ENCODE data around the gene USP10.

The USP10 gene

DNA sequence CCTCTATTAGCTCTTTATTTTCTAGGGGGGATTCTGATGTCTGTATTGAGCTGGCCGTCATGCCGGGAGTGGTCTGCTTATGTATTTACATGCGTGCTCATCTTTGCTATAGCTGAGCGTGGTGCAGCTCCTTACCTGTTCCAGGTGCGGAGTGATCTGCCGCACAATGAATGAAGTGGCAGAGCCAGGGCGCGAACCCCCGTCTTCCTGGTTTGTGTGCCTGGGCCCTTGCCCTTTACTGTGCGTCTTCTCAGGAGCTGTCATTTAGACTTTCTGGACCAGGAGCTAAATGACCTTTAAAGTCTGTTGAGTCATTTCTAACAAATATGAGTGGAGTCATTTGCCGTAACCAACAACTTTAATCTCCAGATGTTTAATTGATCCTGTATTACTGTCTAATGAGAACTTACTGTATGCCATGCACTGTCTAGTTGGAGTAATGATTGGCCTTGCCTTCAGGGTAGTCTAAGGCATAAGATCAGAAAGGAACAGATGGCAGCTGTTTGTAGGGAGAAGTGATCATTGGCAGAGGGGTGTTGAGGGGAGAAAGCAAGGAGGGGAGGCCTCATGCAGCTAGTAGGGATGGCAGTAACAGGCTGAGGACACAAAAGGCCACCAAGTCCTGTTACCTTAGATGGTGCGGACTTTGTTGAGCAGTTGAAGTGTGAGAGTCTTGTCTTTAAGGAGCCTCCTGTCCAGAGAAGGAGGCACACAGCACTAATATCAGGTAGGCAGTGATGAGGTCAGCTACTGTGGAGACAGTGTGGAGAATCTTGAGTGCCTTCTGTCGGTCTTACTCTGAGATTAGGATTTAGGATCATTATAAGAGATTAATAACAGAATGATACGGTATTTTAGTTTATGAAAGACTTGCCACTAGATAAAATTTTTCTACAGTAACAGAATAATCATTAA lies 53.9 kb downstream of the USP10 start:
- no peak for DNase-seq

DNA sequence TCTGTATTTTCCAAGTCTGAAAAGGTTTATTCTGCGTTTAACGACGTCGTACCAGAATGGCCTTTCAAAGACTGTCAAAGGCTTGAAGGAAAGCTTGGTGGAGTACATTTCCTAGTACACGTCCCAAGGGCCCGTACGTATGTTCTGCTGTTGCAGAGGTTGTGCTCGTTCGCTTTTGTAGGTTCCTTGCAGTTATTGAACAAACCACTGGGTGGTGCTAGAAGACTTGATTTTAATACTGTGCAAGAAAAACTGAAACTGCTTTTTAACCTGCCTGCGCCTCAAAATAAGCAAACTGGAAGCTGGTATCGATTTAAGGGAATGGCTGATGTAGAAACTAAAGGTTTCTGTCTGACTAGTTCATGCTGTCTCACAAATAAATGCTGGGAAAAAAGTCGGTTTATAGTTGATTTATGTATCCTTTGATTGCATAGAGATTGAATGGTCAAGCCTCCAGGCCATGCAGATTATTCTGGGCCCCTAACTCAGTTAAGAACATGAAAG lies 54.6 kb downstream of the USP10 start:
- peak; percentile 36 for DNase-seq

DNA sequence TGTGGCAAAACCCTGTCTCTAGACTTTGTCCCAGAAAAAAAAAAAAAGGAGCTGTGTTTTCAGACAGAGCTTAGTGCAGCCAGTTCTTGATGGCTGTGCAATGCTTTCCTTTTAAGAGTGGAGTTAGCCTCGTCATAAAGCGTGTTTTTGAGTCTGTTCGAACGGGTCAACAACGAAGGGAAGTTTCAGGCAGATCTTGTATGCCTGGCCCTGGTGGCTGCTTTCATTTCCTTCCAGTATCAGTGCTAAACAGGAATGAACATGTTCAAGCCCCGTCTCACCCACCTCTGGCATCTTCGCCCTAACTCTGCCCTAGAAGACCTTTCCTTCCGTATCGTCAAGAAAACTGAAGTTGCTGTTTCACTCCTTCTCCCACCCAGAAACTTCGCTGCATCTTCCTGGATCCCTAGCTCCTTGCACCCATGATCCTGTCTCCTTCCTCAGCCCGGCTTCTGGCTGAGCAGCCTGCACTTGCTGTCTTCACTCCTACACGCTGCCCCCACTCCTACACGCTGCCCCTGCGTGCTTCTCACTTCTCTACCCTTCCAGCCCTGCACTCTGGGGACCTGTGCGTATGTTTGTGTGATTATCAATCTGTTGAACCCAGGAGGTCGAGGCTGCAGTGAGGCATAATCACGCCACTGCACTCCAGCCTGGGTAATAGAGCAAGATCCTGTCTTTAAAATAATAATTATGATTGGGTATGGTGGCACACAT lies 55.3 kb downstream of the USP10 start:
- no peak for DNase-seq

DNA sequence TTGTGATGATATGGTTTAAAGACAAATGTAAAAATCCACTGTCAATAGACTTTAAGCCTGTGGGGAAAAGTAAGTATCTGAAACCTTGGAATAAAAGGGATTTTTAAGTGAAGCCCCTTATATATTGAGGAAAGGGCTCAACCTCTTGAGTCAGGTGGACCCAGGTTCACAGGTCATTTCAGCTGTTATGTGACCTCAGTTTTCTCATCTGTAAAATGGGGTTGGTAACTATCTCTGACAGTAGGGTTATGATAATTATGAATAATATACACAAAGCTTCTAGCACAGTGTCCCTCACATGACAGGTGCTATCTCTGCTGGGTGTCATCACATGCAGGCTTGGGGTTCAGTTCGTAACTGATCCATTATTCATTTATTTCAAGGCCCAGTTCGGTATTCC lies 57.0 kb downstream of the USP10 start:
- DNase-seq = no peak

DNA sequence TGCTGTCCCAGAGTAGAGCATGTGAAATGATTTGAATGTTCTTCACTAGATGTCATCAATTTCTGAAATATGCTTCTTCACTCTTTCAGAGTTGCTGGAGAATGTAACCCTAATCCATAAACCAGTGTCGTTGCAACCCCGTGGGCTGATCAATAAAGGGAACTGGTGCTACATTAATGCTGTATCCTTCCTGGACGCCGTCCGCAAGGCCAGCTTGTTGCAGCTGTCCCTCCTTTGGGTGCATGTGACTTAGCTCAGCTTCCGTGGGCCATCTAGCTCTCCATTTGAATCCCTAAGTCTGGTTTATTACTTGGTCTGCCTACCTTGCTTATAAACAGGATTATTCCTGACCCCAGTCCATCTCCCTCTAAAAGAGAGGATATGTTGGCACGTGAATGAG lies 58.8 kb downstream of the USP10 start:
- DNase-seq = no peak

DNA sequence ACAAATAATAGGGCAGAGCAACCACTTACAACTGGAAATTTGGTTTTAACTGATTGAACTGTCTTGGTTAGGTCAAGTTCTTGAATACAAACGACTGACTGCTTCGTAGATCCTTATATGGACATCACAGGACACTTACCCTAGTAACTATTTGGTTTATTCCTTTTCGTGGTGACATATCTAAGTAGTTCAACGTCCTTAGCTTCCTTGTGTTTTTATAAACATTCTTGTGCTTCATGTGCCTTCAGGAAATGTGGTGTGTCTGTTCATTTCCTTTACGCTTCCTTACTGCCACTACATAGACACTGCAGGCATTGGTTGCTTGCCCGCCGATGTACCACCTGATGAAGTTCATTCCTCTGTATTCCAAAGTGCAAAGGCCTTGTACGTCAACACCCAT lies 59.3 kb downstream of the USP10 start:
- no peak for DNase-seq

DNA sequence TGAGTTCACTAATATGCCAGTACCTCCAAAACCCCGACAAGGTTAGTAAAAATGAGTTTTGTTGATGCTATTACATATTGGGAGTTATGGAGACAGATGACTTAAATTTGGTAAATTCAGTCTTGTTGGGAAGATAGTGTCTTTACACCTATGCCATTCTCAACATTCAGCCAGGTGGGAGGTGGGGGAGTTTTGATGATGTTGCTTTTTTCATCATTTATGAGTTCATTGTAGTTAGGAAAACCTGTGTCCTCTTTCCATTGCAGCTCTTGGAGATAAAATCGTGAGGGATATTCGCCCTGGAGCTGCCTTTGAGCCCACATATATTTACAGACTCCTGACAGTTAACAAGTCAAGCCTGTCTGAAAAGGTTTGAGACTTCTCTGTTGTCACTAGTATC lies 60.1 kb downstream of the USP10 start:
- no peak for DNase-seq

DNA sequence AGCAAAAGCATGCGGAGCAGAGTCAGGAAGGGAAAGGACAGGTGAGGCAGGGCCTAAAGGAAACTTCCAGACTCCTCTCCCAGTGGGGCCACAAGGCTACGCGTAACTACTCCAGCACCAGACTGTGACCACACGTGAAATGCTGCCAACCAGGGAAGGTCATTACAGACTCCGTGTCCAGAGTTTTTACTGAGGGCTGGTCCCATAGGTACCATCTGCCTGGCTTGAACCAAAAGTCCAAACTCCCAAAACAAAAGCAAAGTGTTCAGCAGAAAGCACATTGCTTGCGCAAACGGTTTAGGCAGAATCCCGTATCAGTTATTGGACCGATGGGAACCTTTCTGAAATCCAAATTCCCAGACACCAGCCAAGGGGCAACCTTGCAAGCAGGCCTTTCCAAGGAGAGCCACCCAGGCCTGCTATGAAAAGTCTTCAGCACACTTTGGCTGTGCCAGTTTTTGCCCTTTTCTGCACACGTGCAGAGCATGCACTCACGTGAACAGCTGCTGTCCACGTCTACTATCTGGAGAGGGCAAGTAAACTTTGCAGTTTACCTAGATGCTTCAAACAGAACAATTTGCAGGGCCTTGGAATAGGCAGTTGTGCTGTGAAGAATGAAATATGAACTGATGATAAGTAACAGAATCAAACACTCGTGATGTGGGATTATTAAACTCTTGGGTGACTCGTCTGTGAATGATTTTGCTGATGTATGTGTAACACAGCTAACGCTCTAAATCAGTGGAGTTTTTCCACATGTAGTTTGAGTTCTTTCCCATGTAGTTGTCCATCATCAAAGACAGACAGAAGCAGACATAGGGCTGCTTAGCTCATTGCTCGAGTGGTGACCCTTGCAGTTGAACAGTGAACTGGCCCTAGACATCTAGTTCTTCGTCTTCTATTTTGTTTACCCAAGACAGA lies 61.9 kb downstream of the USP10 start:
- DNase-seq = no peak

DNA sequence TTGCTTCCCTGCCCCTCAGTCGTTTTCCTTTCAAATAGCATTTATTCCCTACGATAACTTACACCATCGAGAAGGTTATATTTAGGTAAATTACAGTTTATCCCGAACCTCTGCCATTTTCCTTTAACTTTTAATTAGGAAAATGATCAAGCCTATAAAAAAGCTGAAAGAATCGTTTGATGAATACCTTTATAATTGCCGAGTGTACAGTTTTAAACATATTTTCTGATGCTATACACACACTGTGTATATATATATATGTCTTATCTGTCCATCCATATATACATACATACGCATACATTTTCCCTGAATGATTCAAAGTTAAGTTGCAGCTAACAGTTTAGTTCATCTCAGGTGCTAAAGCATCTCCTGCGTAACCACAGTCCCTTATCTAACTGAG lies 63.4 kb downstream of the USP10 start:
- DNase-seq = no peak

DNA sequence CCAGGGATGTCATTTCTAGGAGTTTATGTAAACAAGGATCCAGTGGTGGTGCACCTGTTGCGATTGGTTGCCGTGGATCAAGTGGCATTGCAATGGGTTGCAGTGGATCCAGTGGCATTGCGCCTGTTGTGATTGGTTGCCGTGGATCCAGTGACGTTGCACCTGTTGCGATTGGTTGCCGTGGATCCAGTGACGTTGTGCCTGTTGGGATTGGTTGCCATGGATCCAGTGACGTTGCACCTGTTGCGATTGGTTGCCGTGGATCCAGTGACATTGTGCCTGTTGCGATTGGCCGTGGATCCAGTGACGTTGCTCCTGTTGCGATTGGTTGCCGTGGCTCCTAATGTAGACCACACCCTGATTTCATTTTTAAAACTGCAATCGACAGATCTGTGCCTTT lies 63.8 kb downstream of the USP10 start:
- DNase-seq = no peak

DNA sequence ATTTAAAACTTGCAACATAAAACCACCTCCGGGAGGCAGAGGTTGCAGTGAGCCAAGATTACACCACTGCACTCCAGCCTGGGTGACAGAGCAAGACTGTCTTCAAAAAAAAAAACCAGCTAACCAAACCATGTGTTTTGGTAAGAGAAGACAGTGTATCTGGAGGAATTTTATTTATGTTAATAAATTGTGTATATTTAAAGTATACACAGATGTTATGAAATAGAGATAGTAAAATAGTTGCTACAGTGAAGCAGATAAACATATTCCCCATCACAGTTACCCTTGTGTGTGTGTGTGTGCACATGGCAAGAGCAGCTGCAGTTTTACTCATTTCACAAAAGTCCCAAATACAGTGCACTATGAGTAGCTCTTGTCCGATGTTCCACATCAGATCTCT lies 65.2 kb downstream of the USP10 start:
- DNase-seq = no peak

DNA sequence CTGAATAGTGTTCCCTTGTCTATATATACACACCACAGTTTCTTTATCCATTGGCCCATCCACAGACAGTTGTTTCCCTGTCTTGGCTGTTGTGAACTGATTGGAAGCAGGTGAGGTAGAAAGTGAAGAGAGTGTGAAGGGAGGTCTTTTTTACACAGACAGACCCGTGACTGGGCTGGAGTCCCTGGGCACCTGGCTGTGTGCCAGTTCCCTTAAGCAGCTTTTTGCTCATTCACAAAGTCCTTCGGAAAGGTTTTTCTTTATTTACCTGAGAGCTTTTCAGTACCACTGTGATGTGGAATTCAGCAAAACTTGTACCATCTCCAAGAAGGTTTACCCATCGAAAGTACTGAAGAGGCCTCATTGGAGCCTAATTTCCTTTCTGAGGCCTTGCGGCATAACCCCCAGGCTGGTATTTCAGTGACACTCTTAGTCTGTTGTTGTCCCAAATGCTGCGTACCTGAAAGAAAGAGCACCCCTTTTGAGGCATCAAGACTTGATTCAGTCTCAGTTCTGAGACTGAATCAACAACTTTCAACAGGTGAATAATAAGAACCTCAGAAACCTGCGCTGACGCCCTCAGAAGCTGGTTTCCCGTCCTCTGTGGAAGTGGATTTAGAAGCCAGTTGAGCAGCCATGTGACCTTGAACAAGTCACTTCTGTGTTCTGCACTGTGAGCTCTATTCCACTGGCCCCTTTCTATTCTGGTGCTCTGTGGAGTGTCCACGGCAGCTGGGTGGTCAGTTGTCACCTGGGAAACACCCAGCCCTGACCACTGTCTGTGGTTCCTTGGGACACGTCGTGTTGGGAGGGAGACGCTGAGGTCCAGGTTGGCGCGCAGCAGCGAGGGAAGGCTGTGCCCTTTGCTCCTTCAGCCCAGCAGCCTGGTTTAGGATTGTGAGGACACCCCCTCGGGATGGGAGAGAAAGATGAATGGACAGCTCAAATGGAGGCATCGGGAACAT lies 66.1 kb downstream of the USP10 start:
- DNase-seq = no peak

DNA sequence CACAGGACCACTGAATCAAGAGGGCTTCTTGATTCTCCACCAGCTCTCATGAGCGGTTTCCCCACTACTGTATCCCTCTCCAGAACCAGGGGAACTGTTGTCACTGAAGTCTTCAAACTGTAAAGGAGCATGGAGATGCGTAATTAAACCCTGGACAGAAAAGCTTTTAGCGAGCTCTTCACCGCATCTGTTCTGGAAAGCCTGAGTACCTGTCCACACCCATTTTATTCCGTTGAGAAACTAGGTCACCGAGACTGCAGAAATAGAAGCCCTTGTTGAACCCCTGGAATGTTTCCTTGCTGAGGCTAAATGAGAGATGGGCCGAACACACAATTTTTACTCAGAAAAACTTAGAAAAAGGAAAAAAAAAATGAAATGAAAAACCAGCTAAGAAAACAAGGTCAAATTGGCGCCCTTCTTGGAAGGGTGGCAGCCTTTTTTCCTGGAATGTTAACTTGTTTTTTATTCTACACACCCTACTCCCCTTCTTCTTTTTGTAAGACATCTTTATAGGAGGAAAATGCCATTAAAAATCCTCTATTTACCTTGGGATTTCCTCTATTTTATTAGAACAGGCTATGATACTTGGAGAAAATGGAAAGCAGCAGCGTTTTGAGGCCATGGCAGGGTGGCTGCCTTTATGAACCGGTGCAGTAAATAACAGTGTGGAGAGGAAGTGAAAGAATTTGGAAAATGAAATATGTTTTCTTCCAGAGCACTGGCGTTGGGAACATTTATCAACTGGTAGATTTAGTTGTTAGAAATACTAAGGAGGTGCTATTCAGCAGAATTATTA lies 67.4 kb downstream of the USP10 start:
- no peak for DNase-seq

DNA sequence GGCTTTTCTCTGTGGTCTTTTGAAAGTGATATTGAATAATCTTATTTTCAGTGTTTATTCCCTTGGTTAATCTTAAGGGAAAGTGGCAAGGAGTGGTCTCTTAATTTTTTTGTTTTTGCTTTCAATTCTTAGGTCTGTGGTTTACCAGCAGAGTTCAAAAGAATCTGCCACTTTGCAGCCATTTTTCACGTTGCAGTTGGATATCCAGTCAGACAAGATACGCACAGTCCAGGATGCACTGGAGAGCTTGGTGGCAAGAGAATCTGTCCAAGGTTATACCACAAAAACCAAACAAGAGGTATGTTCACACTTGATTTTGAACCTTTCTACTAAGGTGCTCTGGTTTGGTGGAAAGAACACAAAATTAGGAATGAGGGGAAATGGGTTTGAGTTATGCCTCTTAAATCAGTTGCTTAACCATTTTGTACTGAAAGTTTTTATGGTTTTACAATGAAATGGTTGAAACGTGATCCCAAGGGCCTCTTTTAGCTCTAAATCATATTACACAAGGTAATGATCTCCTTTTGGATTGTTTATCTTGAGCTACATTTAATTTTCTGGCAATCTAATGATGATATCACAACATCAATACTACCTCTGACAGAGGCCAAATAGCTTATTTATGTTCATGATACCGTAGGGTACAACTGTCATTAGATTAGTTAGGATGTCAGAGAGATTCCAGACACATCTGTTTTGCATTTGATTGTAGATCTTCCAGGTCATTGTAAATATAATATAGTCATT lies 68.4 kb downstream of the USP10 start:
- DNase-seq = no peak

DNA sequence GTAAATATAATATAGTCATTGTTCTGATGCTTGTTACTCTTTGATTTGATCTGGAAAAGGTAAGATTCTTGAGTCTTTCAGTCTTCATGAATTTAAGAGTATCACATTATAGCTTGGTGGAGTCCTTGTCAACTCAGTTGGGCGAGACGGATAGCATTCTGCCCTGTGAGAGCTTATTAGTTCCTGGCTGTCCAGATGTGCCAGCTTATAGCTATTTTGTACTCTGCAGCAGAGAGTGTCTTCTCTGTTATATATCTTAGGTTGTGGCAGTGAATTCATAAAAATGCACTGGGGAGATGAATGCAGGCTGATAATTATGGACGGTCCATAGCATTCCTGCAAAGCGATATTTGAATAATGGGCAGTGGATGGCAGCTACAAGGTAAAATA lies 69.0 kb downstream of the USP10 start:
- DNase-seq = no peak

DNA sequence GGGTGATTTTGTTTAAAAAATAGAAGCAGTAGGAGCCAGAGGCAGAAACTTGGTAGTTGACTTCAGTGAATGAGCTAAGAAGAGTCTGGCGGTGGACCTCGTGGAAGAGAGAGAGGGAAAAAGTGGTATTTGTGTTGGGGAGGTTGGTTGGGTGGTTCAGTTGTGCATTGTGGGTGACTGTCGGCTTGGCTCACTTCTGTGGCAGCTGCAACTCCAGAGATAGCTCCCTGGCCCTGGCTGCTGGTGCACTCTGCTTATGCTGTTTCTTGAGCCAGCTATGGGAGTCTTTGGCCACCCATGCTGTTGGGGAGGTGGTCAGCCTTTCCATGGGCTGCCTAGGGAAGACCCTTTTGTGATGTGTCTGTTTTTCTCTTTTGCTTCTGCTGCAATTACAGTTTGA lies 69.6 kb downstream of the USP10 start:
- no peak for DNase-seq

DNA sequence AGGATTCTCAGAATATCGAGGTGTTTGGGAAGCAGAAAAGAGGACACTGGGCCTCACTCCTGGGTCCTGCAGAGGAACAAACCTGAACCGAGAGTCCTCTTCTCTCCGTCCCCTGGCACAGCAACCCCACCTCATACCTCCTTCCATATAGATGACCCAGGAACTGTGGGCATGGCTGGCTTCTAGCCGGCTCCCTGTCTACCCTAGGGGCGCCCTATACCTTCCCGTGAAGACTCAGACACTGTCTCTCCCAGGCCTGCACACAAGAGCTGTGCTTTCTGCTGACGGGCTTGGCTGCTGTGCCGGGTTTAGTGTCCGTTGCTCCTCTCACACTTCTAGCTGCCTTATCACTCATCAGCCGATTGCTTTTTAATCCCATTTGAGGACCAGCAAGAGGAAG lies 73.5 kb downstream of the USP10 start:
- DNase-seq = no peak

DNA sequence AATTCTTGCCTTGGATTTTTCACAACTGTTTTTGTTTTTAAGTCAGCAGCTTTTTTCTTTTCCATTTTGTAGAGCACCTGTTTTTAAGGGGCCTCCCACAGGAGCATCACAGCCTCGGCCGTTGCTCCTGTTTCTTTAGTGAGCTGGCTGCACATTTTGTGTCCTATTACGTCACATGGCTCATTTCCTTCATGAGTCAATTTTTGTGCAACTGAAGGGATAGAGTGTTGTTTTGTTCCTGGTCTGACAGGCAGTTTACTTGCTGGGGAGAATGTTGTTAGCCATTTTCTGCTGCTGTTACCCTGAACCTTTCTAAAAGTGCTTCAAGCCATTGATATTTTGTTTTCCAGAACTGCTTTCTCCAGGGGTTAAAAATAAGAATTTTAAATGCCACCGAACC lies 75.0 kb downstream of the USP10 start:
- DNase-seq = no peak

DNA sequence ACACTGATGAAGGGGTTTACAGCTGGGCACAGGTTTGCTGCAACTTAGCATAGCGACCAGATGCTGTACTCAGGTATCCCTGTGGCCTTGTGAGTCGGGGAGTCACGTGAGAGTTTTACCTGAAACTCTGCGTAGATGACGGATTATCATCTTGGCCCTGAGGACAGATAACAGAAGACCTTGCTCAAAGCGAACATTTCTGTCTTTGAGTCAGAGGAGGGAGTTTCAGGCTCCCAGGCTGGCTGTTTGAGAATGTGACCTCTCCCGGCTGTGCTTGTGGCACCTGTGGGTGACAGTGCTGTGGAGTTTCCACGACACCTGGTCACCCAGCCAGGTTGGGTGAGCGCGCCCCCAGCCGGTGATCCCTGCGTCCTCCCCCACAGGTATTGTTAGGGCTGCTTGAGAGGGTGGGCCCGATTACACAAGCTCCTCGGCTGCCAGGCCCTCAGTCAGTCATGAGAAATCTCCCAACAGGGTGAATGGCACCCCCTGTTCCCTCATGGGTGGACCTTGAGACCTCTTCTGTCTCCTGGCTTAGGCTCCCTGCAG lies 75.5 kb downstream of the USP10 start:
- no peak for DNase-seq

DNA sequence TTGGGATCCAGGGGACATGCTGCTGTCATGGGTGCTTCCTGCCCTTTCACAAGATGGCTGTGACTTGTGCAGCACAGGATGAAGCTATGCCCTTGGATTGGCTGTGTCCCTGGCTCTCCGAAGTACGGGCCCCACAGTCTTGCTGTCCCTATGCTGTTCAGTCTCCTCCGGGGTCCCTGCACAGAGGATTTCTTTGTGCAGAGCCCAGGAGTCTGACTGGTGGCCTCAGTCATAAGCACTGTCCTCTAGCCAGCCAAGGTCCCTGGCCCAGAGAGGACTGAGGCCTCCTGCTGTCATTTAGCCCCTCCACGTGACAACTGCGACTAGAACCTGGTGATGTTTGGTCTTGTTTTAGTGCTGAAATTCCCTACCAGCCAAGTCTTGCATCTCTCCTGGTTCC lies 77.6 kb downstream of the USP10 start:
- DNase-seq = no peak
